GM12878 (cell line): ENCODE measurements around the gene HOXC9.

ENCODE experiments used
- ATF2 ChIP-seq: IDR thresholded peaks from 2 replicates; pipeline ENCODE4 v1.6.1; 2012; ENCODE audit warnings: low read length, inconsistent platforms
- CTCF ChIP-seq, 3 experiments: IDR thresholded peaks in 2 of 3; conservative IDR thresholded peaks in 1 of 3; 2 replicates each; pipeline ENCODE4 v1.5.1; 2011; ENCODE audit warnings: low read depth in 3 of 3, low read length in 3 of 3, mild to moderate bottlenecking in 3 of 3, control low read depth in 2 of 3, moderate library complexity in 2 of 3, inconsistent platforms in 1 of 3, mixed read lengths in 1 of 3; ENCODE audit not compliant: control insufficient read depth in 2 of 3, insufficient read depth in 1 of 3; ENCODE audit errors: extremely low read depth in 1 of 3
- MTA3 ChIP-seq: IDR thresholded peaks from 2 replicates; pipeline ENCODE4 v1.6.1; 2012; ENCODE audit warnings: low read length, inconsistent platforms, borderline replicate concordance
- POLR2A ChIP-seq: IDR thresholded peaks from 2 replicates; pipeline ENCODE4 v1.6.1; 2011; ENCODE audit warnings: low read depth, mild to moderate bottlenecking, low read length
- RCOR1 ChIP-seq: conservative IDR thresholded peaks from 2 replicates; pipeline ENCODE4 v1.6.1; 2012; ENCODE audit warnings: low read depth, low read length, improper control_type of control experiment
- SMC3 ChIP-seq: IDR thresholded peaks from 2 replicates; pipeline ENCODE4 v1.6.1; 2011; ENCODE audit warnings: low read length, improper control_type of control experiment, borderline replicate concordance
- TAF1 ChIP-seq: IDR thresholded peaks from 2 replicates; pipeline ENCODE4 v1.6.1; 2011; ENCODE audit warnings: mild to moderate bottlenecking, low read depth, low read length, borderline replicate concordance
- ZBED1 ChIP-seq: IDR thresholded peaks from 2 replicates; pipeline ENCODE4 v1.6.1; 2016; ENCODE audit warnings: borderline replicate concordance

GRCh38 chr12:54004063-54004840 lies 4.3 kb downstream of the HOXC9 start:
- TF ChIP-seq CTCF (IDR thresholded peaks at IDR 0.05 in 2 of 3, conservative IDR thresholded peaks at IDR 0.05 in 1 of 3; ENCODE audit: control insufficient read depth in 2 of 3, extremely low read depth in 1 of 3, insufficient read depth in 1 of 3, low read depth in 3 of 3, low read length in 3 of 3) (peak in 2 of 3 experiments; percentile 18 to 31; a peak in 2 of 6 replicates), TAF1 (no peak), ZBED1 (no peak), POLR2A (no peak), MTA3 (no peak), ATF2 (no peak), RCOR1 (no peak), SMC3 (peak; percentile 43; the same call in 1 of the 2 replicates)
